HepG2 (cell line): ENCODE data around the gene OSER1. TPM values are rescaled to one million over a fixed set of nuclear protein-coding genes. Genes with fewer than 3 reads are reported as not detected.

Source experiments
- AHR ChIP-seq: IDR thresholded peaks from 2 replicates; pipeline ENCODE4 v1.6.1; 2018; ENCODE audit warnings: missing genetic modification reagents, missing compliant biosample characterization
- ARNTL ChIP-seq: sonication (generic); formaldehyde crosslinking; IDR thresholded peaks from 2 replicates; pipeline ENCODE4 v1.4.0; 2020; ENCODE audit warnings: mild to moderate bottlenecking, missing genetic modification reagents
- ATF5 ChIP-seq: sonication (generic); formaldehyde crosslinking; IDR thresholded peaks from 2 replicates; pipeline ENCODE4 v1.4.0; 2020; ENCODE audit warnings: mild to moderate bottlenecking, low read depth, missing genetic modification reagents
- CREBL2 ChIP-seq: sonication (generic); formaldehyde crosslinking; IDR thresholded peaks from 2 replicates; pipeline ENCODE4 v1.8.1; 2023; ENCODE audit warnings: missing genetic modification reagents, mild to moderate bottlenecking, borderline replicate concordance
- DMAP1 ChIP-seq: IDR thresholded peaks from 2 replicates; pipeline ENCODE4 v1.6.1; 2016
- EEA1 ChIP-seq: sonication (generic); formaldehyde crosslinking; IDR thresholded peaks from 2 replicates; pipeline ENCODE4 v1.5.1; 2020; ENCODE audit warnings: mild to moderate bottlenecking, missing genetic modification reagents, borderline replicate concordance
- FOSL2 ChIP-seq: sonication (generic); formaldehyde crosslinking; IDR thresholded peaks from 2 replicates; pipeline ENCODE4 v1.4.0; 2020; ENCODE audit warnings: missing genetic modification reagents
- GMEB1 ChIP-seq: sonication (generic); formaldehyde crosslinking; IDR thresholded peaks from 2 replicates; pipeline ENCODE4 v1.5.1; 2020; ENCODE audit warnings: missing genetic modification reagents, mild to moderate bottlenecking, borderline replicate concordance
- HCFC1 ChIP-seq: fragments of 150-350 bp; IDR thresholded peaks from 2 replicates; pipeline ENCODE4 v1.6.1; 2014; ENCODE audit warnings: low read depth, low read length
- HMG20B ChIP-seq: conservative IDR thresholded peaks from 2 replicates; pipeline ENCODE4 v1.6.1; 2016; ENCODE audit warnings: missing genetic modification reagents, missing compliant biosample characterization
- HNRNPUL1 ChIP-seq: fragments of 200-400 bp; formaldehyde crosslinking; IDR thresholded peaks from 2 replicates; pipeline ENCODE4 v1.6.1; 2017; ENCODE audit warnings: low read depth, mild to moderate bottlenecking, low read length, moderate library complexity
- HOXA5 ChIP-seq: sonication (generic); formaldehyde crosslinking; IDR thresholded peaks from 2 replicates; pipeline ENCODE4 v1.4.0; 2020; ENCODE audit warnings: missing genetic modification reagents
- MEF2D ChIP-seq: sonication (generic); formaldehyde crosslinking; IDR thresholded peaks from 2 replicates; pipeline ENCODE4 v1.5.1; 2020; ENCODE audit warnings: mild to moderate bottlenecking, missing genetic modification reagents
- NFE2L1 ChIP-seq: sonication (generic); formaldehyde crosslinking; IDR thresholded peaks from 2 replicates; pipeline ENCODE4 v1.4.0; 2020; ENCODE audit warnings: missing genetic modification reagents, mild to moderate bottlenecking, borderline replicate concordance
- POLR2AphosphoS2 ChIP-seq: IDR thresholded peaks from 2 replicates; pipeline ENCODE4 v1.6.1; 2011; ENCODE audit warnings: low read depth, low read length, improper control_type of control experiment
- REL ChIP-seq: sonication (generic); formaldehyde crosslinking; conservative IDR thresholded peaks from 2 replicates; pipeline ENCODE4 v1.8.0; 2022; ENCODE audit warnings: mild to moderate bottlenecking, missing genetic modification reagents, moderate library complexity
- SIX4 ChIP-seq: sonication (generic); formaldehyde crosslinking; IDR thresholded peaks from 2 replicates; pipeline ENCODE4 v1.4.0; 2020; ENCODE audit warnings: missing genetic modification reagents
- TEAD2 ChIP-seq: sonication (generic); formaldehyde crosslinking; IDR thresholded peaks from 2 replicates; pipeline ENCODE4 v1.9.0; 2021; ENCODE audit warnings: missing genetic modification reagents
- ZNF446 ChIP-seq: sonication (generic); formaldehyde crosslinking; IDR thresholded peaks from 2 replicates; pipeline ENCODE4 v1.5.0; 2020; ENCODE audit warnings: mild to moderate bottlenecking, missing genetic modification reagents
- ZNF510 ChIP-seq: sonication (generic); formaldehyde crosslinking; IDR thresholded peaks from 2 replicates; pipeline ENCODE4 v1.4.0; 2020; ENCODE audit warnings: low read depth, mild to moderate bottlenecking, missing genetic modification reagents
- ZNF546 ChIP-seq: sonication (generic); formaldehyde crosslinking; conservative IDR thresholded peaks from 2 replicates; pipeline ENCODE4 v1.8.1; 2023; ENCODE audit warnings: mild to moderate bottlenecking, missing genetic modification reagents
- ZNF589 ChIP-seq: sonication (generic); formaldehyde crosslinking; conservative IDR thresholded peaks from 2 replicates; pipeline ENCODE4 v1.8.0; 2022; ENCODE audit warnings: mild to moderate bottlenecking, moderate library complexity, missing genetic modification reagents
- ZNF703 ChIP-seq: sonication (generic); formaldehyde crosslinking; IDR thresholded peaks from 2 replicates; pipeline ENCODE4 v1.5.1; 2020; ENCODE audit warnings: missing genetic modification reagents, mild to moderate bottlenecking, moderate library complexity, borderline replicate concordance
- ZNF710 ChIP-seq: sonication (generic); formaldehyde crosslinking; IDR thresholded peaks from 2 replicates; pipeline ENCODE4 v1.5.0; 2020; ENCODE audit warnings: mild to moderate bottlenecking, missing genetic modification reagents, borderline replicate concordance
- ZNF737 ChIP-seq: sonication (generic); formaldehyde crosslinking; IDR thresholded peaks from 2 replicates; pipeline ENCODE4 v1.5.0; 2020; ENCODE audit warnings: missing genetic modification reagents, mild to moderate bottlenecking, borderline replicate concordance
- ZSCAN22 ChIP-seq: sonication (generic); formaldehyde crosslinking; IDR thresholded peaks from 2 replicates; pipeline ENCODE4 v1.4.0; 2020; ENCODE audit warnings: mild to moderate bottlenecking, missing genetic modification reagents
- ZSCAN30 ChIP-seq: sonication (generic); formaldehyde crosslinking; IDR thresholded peaks from 2 replicates; pipeline ENCODE4 v1.5.0; 2020; ENCODE audit warnings: mild to moderate bottlenecking, missing genetic modification reagents
- polyA plus RNA-seq, 8 experiments: library from polyadenylated mRNA; depleted of rRNA in 3 of 8; stranded (reverse) in 7 of 8; unstranded in 1 of 8; fragments of >200 nt; fragmentation: Illumina TruSeq in 4 of 8; extraction: Trizol in 4 of 8; gene quantifications; 2 replicates each; pipeline versions ENCODE4 v1.2.1 to v1.2.3, GENCODE V29; 2011 to 2016; ENCODE audit warnings: low read depth in 4 of 8, missing spikeins in 1 of 8, mixed read lengths in 1 of 8; ENCODE audit not compliant: insufficient read depth in 1 of 8
- total RNA-seq, 5 experiments: library from RNA; depleted of rRNA; stranded (reverse); fragments of >200 nt; fragmentation: Illumina TruSeq; extraction: Trizol; gene quantifications; 2 replicates each; pipeline ENCODE4 v1.2.3, GENCODE V29; 2016; ENCODE audit warnings: low read depth in 1 of 5

Gene OSER1
- total and polyA plus RNA-seq, 2 of the 13 experiments (the other 11 are each of a cell fraction or from before 2014, with no cell fraction given): 71.2 to 71.5 TPM

GRCh38 chr20:44247586-44248409 lies 37.2 kb upstream of the OSER1 start (continued):
- TF ChIP-seq HCFC1 (peak; percentile 36; the same call in 1 of the 2 replicates), HMG20B (CRISPR knock-in tag) (peak; percentile 91; the same call in 1 of the 2 replicates), TEAD2 (peak; percentile 89; the same call in 1 of the 2 replicates), FOSL2 (CRISPR knock-in tag) (peak; percentile 83), ZNF446 (peak; percentile 98), ZSCAN30 (CRISPR knock-in tag) (peak; percentile 98), ZNF546 (peak; percentile 97), ZNF510 (CRISPR knock-in tag) (peak; percentile 98), AHR (peak; percentile 99), REL (CRISPR knock-in tag) (peak; percentile 80; the same call in 1 of the 2 replicates), ZNF710 (peak; percentile 92), ZNF589 (CRISPR knock-in tag) (peak; percentile 87), HNRNPUL1 (no peak), ARNTL (peak; percentile 93), ATF5 (CRISPR knock-in tag) (peak; percentile 98), HOXA5 (CRISPR knock-in tag) (peak; percentile 100), NFE2L1 (no peak; the same call in 1 of the 2 replicates), POLR2AphosphoS2 (no peak), DMAP1 (no peak), GMEB1 (CRISPR knock-in tag) (peak; percentile 41; the same call in 1 of the 2 replicates), ZNF737 (CRISPR knock-in tag) (no peak), SIX4 (CRISPR knock-in tag) (peak; percentile 91), ZNF703 (CRISPR knock-in tag) (no peak), EEA1 (CRISPR knock-in tag) (peak; percentile 99), ZSCAN22 (CRISPR knock-in tag) (peak; percentile 83; the same call in 1 of the 2 replicates), CREBL2 (CRISPR knock-in tag) (peak; percentile 94; the same call in 1 of the 2 replicates), MEF2D (CRISPR knock-in tag) (peak; percentile 88; the same call in 1 of the 2 replicates)
